ENCODE measurements around the gene GSTM4.

GRCh38 chr1:109667452-109668122 is 11.7 kb downstream of the GSTM4 start, which contains the start of gene GSTM2:
- TF ChIP-seq POLR2AphosphoS5 (IDR thresholded peaks at IDR 0.05; ENCODE audit: low read depth, low read length) = no peak
- TF ChIP-seq RXRA (IDR thresholded peaks at IDR 0.05; ENCODE audit: insufficient read depth, low read depth, low read length) = no peak
